ENCODE data around the gene EDNRA.

DNA sequence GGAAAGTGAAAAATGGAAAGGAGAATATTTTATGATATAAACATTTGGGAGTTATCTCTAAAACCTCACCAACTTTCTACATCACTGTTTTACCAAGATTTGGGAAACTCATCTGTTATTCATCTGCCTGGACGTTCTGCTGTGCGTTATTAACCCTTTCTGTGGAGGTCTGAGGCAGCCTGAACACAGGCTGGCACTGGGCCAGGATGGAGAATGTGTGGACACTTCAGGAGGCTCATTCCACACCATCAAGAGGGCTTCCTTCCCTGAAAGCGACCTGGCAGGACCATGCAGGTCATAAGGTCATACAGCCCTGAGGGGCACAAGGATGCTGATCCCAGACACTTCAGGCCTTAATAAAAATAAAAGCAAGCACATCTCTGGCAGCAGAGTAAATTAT lies 105.1 kb downstream of the EDNRA start:
- TF ChIP-seq, protein P1, sequence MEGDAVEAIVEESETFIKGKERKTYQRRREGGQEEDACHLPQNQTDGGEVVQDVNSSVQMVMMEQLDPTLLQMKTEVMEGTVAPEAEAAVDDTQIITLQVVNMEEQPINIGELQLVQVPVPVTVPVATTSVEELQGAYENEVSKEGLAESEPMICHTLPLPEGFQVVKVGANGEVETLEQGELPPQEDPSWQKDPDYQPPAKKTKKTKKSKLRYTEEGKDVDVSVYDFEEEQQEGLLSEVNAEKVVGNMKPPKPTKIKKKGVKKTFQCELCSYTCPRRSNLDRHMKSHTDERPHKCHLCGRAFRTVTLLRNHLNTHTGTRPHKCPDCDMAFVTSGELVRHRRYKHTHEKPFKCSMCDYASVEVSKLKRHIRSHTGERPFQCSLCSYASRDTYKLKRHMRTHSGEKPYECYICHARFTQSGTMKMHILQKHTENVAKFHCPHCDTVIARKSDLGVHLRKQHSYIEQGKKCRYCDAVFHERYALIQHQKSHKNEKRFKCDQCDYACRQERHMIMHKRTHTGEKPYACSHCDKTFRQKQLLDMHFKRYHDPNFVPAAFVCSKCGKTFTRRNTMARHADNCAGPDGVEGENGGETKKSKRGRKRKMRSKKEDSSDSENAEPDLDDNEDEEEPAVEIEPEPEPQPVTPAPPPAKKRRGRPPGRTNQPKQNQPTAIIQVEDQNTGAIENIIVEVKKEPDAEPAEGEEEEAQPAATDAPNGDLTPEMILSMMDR (IDR thresholded peaks at IDR 0.05), result no peak
- TF ChIP-seq POLR2A (IDR thresholded peaks at IDR 0.05), result no peak

Measured in esophagus squamous epithelium (tissue), 4 donors.